GM10847 (cell line): ENCODE results near the gene FOXK1.

Experiments
- POLR2A ChIP-seq: IDR thresholded peaks from 2 replicates; pipeline ENCODE4 v1.6.1; 2011; ENCODE audit not compliant: insufficient read length; ENCODE audit errors: extremely low read depth

Gene FOXK1

DNA sequence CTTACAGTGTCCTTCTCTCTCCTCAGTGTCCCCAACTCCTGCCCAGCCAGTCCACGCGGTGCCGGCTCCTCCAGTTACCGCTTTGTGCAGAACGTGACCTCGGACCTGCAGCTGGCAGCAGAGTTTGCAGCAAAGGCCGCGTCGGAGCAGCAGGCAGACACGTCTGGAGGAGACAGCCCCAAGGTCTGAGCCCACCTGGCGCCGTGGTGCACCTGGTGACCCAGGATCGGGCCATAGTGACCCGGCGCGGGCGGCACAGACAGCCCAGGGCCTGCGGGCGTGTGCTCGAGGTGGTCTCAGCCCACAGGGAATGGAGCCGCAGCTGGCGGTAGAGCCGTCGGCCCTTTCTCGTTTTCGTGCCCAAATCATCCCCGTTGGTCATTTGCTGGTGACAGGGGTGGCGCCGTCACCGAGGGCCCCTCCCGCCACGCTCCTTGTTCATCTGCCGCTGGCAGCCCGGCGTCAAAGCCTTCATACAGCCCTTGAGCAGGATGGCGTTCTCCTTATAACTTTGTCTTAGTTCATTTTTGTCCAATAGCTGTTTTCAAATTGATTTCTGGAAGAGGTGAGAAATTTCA lies 72.4 kb downstream of the FOXK1 start:
- TF ChIP-seq POLR2A = no peak

DNA sequence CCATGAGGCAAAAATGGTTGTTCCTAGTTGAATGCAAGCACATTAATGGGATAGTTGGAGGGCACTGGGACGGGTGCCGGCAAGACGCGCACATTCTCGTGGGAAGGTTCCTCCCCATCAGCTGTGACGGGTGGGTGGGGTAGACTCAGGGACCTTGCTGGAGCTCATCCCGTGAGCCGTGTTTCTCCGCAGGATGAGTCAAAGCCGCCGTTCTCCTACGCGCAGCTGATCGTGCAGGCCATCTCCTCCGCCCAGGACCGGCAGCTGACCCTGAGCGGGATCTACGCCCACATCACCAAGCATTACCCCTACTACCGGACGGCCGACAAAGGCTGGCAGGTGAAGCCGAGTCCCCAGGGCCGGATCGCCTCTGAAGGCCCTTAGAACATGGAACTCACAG lies 73.0 kb downstream of the FOXK1 start:
- no peak for TF ChIP-seq POLR2A

DNA sequence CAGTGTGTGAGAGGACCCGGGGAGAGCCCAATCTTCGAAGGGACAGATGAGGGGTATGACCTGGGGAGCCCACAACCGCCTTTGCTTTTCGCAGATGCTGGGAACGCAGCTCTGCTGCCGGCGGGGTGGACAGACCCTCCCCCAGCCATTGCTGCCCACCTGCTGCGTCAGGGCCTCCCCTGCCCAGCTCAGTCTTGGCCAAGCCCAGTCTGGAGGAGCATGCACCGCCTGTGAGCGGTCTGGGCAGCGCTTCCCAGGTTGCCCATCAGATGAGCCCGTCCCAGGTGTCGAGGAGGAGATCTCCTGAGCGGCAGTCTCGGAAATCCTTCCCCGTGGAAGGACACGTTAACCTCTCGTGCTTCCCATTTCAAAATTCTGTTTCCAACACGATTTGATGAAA lies 76.0 kb downstream of the FOXK1 start:
- no peak for TF ChIP-seq POLR2A

DNA sequence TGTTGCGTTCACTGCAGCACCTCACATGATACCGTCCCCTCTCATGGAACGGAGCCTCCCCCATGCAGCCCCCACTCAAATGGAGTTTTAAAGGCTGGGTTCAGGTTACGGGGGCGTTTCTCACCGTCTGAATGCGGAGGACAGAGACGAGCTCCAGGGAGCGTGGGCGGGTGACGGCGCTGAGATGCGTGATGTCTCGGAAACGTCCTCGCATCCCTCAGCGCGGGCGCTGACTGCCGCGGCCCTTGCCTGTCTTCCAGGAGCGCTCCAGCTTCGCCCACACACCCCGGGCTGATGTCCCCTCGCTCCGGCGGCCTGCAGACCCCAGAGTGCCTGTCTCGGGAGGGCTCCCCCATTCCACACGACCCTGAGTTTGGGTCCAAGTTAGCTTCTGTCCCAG lies 76.7 kb downstream of the FOXK1 start:
- TF ChIP-seq POLR2A = no peak

DNA sequence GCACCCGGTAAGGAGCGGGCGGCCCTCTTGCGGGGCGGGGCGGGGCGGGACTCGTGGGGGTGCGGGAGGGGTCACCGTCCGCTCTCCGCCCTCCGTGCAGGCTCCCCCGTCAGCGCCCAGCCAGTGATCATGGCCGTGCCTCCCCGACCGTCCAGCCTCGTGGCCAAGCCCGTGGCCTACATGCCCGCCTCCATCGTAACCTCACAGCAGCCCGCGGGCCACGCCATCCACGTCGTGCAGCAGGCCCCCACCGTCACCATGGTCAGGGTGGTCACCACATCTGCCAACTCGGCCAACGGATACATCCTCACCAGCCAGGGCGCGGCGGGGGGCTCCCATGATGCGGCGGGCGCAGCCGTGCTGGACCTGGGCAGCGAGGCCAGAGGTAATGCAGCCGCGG lies 77.1 kb downstream of the FOXK1 start:
- TF ChIP-seq POLR2A = no peak

DNA sequence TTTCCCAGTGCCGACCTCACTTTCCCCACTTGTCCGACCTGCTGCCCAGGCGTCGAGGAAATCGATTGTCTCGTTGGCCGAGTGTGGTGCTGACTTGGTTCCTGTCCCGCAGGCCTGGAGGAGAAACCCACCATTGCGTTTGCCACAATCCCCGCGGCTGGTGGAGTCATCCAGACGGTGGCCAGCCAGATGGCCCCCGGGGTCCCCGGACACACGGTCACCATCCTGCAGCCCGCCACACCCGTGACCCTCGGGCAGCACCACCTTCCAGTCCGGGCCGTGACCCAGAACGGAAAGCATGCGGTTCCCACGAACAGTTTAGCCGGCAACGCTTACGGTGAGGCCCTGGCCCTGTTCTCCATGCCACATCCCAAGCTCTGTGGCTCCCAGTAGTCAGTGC lies 78.9 kb downstream of the FOXK1 start:
- TF ChIP-seq POLR2A = no peak

DNA sequence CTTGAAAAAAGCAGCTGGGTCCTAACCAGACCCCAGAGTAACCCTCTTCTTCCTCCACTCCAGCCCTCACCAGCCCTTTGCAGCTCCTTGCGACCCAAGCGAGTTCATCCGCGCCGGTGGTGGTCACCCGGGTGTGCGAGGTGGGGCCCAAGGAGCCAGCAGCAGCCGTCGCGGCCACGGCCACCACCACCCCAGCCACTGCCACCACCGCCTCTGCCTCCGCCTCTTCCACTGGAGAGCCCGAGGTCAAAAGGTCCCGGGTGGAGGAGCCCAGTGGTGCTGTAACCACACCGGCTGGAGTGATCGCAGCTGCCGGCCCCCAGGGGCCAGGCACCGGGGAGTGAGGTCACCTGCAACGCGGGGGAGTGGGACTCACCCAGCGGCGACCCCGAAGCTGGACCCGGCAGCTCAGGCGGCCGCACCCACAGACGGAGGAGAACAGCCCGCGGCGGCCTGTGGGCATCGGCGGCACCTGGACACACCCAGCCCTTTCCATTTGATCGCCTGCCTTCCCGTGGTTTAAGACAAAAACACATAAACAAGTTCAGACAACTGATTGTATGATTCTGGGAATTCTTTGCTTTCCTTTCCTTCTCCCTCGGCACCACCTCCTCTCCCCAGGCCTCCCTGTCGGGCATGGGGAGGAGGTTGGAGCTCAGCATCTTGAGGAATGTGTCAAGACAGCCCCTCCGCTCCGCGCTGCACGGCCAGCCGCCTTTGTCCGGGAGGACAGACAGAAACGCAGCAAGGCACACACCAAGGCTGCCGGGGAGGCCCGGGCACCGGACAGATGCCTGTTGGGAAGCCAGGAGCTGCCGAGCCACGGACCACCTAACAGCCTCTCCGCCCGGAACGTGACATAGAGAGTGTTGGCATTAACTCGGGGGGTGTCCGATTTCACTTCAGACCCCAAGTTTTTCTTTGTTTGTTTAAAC lies 80.3 kb downstream of the FOXK1 start:
- TF ChIP-seq POLR2A = no peak

DNA sequence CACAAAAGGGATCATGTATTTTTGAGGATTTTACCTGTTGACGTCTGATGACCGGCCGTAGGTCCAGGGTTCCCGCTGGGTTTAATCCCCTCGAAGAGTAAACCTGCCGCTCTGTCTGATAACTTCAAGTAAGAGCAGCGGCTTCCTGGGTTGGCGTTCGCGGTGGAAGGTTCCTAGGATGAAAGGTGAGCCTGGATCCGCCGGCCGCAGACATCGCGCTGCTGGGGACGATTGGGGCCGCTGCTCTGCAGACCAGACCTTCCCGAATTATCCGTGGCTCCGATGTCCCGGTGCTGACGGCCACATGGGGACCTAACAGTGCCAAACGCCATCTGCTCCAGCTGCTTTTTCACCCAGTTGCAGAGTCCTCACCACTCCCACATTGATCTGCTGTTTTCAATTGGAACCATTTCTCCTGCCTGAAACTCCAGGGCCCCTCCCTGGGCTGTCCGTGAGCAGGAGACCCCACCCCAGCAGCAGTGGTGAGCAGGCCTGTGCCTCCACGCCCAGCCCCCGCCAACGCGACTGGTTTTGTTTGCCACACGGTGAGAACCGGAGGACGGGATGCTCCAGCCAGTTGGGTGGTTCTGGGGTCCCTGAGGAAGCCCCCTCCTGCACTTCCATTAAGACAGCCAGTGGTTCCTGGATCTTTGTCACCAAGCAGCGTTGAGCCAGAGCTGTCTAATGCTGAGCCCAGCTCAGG lies 81.1 kb downstream of the FOXK1 start:
- TF ChIP-seq POLR2A = no peak

DNA sequence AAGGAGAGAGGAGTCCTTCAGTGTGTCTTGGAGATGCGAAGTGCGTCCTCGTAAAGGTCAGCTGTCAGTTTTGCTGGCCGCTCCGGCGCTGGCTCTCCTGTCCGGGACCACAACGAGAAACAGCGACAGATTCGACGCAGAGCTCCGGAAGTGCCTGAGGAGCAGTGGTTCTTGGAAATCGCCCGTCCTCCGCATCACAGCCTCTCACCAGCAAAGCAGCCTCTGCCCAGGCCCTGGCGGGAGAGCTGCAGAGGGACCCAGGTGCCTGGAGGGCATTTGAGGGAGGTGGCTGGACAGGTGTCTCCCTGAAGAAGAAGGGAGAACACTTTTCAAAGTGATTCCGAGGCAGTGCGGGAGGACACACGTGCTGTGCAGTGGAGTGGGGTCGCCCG lies 81.7 kb downstream of the FOXK1 start:
- TF ChIP-seq POLR2A = no peak

DNA sequence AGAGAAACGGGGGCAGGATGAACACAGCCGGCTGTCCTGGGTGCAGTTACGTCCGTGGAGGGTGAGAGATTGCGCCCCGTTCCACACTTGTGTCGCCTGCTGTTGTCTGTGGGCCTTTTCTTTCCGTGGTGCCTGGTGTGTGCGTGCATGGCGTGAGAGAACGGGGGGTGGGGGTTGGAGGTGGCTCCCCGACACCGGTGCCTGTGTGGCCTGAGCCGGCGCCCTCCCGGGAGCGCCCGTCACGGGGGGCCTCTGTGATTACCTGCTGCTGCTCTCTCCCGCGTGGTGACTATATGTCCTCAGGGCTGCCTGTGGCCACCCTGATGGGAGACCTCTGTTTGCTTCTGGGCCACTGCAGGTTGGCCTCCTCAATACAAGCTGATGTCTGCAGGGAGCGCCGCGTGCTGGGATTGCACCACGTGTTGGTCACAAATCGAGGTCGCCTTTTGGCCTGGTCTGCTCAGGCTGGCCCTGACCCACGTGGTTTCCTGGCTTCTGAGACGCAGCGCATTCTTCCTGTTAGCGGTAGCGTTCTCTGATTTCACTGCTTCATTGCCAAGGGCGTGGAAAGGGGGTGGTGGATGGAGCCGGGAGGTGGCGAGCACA lies 82.4 kb downstream of the FOXK1 start:
- TF ChIP-seq POLR2A = no peak

DNA sequence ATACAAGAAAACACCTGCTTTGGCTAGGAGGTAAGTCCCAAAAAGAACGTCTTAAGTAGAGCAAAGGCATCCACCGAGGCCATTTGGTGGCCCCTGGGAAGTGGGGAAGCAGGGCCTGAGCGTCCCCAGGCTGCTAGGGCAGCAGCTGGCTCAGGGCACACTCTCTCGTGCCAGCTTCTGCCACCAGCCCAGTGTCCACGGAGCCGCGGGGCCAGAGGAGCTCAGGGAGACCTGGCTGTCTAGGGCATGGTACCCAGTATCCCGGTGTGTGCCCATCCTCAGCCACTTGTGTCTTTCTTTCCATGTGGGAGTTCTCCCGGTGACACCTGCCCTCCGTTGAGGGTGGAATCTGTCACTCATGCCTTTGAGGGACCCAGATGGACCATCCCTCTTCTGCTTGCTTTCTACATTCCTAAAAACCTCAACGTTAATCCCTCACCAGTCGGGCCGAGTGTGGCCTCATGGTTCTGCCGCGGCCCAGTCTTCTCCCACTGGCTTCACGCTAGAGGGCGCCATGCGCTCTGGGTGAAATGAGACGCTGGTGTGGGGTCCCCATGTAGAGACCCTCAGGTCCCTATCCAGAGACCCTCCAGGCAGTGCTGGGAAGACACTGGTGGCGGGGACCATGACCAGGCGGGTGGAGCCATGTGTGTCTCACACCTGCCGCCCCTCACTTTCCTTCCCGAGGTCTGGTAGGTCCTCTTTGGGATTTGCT lies 83.8 kb downstream of the FOXK1 start:
- no peak for TF ChIP-seq POLR2A

DNA sequence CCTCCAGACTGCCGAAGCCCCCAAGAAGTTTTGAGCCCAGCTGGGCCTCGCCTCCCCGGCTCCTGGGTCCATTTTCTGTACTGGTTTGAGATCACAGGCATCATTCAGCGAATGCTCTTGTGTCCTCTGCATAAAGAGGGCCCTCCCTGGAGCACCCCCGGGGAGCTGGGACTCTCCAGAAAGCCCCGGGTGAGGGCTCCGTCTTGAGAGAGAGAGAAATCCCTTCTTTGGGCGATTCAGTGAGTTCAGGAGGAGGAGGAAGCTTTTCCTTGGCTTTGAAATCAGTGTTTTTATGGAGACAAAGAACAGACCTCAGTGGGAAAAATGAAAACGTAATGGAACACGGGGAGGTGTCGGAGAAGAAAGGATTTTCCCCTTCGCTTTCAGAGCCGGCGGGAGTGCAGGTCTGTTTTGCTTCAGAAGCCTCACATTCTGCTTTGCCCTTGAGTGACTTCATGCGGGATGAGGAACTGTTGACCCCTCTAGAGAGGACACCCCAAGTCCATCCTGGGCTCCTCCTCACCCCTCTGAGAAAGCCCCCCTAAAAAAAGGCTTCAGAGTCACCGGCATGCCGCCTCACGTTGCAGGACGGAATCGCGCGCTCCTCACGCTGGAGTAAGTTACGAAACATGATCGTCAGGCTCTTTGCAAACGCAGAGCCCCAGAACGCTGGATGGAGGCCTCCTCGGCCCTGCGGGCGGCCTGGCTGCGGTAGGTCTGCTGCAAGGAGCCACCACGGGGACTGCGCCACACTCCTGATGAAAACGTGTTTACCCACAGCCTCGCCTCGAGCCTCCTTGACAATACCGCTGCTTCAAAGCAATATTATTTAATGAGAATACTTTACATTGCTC lies 84.8 kb downstream of the FOXK1 start:
- TF ChIP-seq POLR2A = no peak

DNA sequence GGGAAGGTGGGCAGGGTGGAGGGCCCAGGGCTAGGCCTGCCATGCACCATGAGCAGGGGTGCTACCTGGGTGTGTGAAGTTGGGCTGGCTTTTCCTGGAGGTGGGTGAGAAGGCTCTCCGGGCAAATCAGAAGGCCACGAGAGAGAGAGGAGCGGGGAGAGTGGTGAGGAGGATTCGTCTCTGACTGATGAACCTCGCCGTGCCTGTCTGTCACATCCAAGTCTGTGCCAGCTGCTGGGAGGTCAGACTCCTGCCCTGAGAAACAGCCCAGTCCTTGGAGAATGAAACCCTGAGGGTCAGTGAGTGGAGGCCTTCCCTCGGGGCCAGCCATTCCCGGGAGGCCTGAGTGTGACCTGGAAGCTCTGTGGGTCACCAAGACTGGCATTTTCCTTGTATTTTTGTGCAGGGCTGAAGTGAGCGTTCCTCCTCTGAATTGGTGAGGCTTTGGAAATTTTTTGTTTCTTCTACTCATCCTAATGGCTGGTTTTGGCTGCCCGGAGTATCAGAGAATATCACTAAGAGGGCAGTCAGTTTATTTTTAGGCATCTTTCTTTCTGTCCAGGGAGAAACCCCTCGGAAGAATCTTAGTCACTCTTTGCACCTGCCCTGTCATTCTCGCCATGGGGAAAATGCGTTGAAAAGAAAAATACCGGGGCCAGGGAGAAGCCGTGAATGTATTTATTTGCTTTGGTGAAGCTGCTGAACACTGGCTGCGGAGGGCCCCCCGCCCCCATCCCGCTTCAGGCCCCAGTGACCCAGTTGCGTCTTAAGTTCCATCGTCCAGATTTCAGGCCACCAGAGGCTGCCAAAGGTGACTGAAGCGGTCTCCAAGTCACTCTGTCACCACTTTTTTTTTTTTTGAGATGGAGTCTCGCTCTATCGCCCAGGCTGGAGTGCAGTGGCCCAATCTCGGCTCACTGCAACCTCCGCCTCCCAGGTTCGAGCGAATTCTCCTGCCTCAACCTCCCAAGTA lies 86.8 kb downstream of the FOXK1 start:
- no peak for TF ChIP-seq POLR2A

DNA sequence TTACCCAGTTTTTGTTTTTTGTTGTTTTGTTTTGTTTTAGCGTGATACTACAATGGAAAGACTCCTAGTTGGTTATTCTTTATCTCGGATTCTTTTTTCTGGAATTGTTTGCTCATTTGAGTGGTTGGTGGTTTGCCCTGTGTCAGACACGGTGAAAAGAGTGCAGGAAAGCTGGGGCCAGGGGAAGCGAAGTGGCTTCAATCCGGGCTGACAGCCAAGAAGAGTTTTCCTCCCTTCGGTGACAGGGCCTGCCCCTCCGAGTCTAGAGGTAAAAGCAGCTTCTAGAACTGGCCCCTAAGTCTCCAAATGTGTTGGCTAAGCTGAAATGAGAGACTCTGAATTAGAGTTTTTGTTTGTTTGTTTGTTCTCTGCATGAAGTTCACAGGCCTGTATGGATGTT lies 87.7 kb downstream of the FOXK1 start:
- TF ChIP-seq POLR2A = no peak
